Smooth muscle cell of the brain vasculature (primary cell): ENCODE data around the gene FAM43A.
A peak's percentile ranks its signal among the peaks of the same experiment; 100 is the strongest.

Source experiments
- DNase-seq: peaks from one replicate; pipeline ENCODE4 v3.0.0-alpha.2; 2012; ENCODE audit warnings: low read depth, low spot score

FAM43A gene

GRCh38 chr3:194685718-194686413 is at the start of gene FAM43A:
FAM43A (plus strand) TSS chr3:194685883; CDS start chr3:194686827, 944 bp downstream.
- peak; percentile 93 for DNase-seq

DNA sequence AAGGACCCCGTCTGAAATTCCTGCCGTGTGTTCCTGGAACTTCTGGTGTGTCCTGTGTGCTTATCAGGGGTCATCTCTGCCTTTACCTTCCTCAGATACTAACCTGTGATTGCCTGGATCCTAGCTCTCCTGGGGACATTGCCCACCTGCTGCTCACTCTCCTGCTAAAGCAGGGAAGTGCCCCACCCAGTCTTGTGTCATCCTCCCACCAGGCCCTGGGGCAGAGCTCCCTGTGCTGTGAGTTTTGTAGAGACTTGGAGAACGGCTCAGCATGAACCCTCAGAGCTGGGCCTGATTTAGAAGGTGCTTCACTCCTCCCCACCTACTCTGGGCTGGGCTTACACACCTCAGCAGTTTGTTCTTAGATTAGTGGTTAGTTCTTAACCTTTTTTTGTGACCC is 48.6 kb upstream of the FAM43A start:
- DNase-seq: no peak

- no peak for DNase-seq
Measured at GRCh38 chr3:194637541-194638400, 47.9 kb upstream of the FAM43A start.

DNA sequence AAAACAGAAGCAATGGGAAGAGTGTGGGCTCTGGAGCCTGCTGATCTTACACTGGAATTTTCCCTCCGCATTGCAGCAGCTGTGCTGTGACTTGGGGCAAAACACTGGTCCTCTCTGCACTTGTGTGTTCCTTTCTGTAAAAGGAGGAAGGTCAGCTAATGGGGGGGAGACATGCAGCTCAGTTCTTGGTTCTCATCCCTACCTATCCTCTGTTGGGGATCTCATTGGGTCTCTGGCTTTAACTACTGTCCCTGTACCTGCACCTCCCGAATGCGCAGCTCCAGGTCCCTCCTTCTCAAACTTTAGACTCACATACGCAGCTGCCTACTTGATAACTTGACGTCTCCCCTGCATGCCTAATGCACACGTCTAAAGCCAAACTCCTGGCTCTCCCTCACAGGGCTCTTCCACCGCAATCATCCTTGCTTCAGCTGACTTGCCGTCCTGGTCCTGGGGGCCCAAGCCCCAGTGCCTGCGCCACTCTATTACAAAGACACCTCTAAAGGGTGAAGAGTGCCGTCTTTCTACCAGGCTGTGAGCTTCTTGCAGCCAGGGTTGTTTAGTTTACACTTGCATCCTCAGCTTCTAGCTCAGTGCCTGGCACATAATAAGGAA is 46.6 kb upstream of the FAM43A start:
- no peak for DNase-seq

- no peak for DNase-seq
Measured at GRCh38 chr3:194640829-194641228, 44.9 kb upstream of the FAM43A start.

GRCh38 chr3:194642769-194643168 is 42.9 kb upstream of the FAM43A start:
- no peak for DNase-seq

DNA sequence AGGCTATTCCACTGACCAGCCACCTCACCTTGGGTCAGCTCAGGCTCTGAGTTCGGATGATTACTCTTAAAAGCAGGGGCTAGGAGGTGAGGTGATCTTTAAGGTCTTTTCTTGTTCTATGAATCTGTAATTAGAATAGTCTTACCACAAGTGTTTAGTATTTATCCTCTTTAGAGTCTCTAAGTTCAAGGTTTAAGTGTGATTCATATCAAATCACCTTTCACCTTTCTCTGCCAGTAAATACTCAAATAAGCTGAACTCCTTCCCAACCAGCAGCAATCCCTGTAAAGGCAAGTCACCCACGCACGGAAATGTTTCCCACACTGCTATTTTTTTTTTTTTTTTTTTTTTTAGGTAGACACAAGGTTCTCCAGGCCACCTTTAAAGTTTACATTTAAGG is 37.9 kb upstream of the FAM43A start:
- DNase-seq: no peak

DNA sequence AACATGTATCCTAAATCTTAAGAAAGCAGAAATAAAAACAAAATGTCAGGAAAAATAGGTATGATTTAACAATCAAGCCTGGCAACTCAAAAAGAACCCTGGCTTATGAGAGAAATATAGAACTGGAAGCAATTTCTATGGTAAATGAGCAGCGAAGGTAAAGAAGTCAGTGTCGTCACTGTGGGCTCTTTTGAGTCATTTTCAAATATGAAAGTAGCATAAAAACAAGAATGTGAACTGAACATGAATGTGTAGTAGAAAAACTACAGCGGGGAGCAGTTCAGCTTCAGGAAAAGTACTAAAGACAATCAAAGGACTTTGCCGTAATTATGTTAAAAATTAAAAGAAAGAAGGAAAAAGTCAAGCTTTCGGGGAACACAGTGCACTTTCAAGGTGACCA is 31.2 kb upstream of the FAM43A start:
- DNase-seq: no peak

- no peak for DNase-seq
Measured at GRCh38 chr3:194657439-194657838, 28.2 kb upstream of the FAM43A start.

DNA sequence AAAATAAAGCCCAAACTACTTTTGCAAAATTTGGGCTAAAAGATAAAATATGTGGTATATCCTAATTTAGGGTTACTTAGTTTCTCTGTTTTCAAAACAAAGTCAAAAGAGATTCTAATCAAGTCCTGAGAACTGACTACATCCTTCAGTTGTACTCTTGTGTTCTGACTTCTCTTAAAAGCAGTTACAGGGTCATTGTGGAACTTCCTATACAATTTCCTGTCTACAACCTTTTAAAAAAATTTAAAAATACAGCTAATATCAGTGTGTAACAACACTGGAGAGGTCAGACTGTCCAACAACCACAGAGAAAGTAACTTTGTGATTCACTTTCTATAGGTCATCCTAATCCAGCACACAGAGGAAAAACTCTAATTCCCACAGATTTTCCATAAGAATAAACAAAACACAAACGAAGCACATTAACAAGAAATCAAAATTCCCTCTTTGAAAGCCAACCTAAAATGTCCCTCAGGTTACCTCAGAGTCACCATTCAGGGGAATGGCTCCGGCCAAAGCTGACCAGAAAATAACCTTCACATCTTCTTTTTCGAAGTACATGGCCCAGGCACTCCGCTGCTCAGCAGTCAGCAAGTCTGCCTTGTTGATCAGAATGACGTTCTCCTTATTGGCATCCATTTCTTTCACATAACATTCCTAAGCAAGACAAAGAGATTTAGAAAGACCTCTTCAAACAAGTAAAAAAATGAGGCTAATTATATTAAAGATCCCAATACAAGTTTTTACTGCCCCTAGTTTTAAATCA is 27.0 kb upstream of the FAM43A start:
- no peak for DNase-seq

GRCh38 chr3:194659778-194660177 is 25.9 kb upstream of the FAM43A start:
- DNase-seq: no peak

DNA sequence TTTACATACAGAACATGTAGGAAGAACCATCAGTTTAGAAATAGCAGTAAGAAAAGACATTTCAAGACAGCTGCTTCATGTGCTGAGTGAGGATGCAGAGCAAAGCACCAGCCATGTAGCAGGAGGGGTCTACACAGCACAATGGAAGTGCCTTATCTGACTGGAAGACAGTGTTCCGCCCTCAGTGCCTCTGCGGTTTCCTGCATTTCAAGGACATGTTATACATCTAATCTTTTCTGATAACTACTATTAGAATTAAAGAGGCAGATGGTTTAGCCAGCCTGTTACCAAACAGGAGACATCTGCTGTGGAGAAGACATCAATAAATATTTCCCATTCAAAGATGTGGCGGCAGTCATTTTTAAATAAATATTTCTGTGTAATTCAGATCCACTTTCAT is 24.3 kb upstream of the FAM43A start:
- DNase-seq: no peak

GRCh38 chr3:194661946-194662345 is 23.7 kb upstream of the FAM43A start:
- no peak for DNase-seq

DNA sequence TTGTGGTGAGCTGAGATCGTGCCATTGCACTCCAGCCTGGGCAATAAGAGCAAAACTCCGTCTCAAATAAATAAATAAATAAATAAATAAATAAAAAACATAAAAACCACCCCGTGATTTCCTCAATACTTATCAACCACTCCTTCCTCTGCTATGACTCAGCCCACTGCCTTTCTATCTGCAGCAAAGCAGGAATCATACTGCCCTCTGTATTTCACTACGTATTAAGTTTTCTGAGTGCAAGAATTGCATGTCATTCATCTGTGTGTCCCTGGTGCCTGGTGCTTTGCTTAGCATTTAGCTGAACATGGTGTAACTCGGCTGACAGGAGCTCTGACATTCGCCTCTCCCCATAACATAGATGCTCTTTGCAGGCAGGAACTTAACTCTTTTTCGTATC is 20.8 kb upstream of the FAM43A start:
- no peak for DNase-seq

DNA sequence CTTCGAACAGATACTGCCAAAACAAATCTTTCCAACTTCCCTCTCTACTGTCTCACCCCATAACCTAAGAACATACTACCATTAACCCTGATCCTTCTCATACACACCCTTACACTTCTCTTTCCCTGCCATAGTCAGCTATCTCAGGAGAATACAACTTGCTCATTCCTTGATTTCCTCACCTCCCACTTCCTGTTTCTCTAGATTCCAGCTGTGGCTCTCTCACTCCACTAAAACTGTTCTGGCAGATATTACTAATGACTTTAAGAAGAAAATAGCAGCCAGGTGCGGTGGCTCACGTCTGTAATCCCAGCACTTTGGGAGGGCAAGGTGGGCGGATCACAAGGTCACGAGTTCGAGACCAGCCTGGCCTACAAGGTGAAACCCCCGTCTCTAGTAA is 18.3 kb upstream of the FAM43A start:
- DNase-seq: no peak

DNA sequence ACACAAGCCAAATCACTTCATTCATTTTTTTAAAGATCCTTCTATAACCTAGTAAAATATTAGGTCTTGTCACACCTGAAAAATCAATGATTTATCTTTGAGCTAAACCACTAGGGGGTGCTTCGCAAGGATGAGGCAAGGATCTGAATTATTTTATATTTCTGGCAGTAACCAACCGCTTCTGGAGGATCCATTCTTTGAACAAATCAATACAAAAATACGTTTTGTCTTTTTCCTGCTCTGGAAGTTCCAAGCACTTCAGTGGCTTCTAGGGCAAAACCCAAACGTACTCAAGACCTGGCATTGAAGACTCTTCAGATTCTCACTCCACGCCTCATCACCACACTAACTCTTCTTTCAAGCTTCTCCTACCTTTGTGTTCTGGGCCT is 14.2 kb upstream of the FAM43A start:
- no peak for DNase-seq

DNA sequence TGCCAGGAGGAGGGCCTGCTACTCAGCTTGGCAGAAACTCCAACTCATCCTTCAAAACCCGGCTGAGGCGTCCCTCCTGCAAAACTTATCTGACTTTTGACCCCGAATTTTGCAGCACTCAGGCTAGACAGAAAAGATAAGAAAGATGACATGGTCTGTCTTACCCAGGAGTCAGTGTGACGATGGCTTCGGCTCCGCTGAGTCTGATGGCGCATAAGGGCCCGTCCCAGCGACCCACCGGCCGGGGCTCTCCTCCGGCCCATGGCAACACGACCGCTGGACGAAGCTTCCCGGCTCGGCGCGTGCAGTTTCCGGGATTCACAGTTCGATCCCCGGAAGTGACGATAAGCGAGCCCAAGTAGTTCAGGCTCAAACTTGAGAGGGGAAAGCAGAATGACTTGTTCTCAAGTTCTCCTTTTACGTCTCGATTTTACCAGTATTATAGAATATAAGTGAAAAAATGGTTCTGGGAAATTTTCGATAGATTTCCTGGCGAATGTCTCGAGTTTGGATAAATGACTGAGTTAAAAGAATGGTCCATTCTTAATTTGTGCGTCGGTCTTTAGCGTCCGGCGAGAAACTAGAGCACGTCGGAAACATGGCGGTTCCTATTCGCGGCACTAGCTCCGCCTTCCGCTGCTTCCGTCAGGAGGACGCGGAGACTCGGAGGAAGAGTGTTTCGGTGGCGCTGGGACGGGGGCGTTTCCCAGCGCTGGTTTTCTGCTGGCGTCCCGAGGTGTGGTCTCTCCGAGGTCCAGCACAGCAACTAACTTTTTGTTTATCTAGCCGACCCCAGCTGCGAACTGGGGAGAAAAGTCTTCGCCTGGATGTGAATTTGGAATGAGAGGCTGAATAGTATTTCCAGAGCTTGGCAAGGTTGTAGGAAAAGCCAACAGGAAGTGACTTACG is 13.5 kb upstream of the FAM43A start, which contains the start of gene LSG1:
Gene LSG1, minus strand, starts transcription at position 292 of the 909 bp plus-strand sequence. Its CDS starts 29 bp downstream, at position 263.
- DNase-seq: peak; percentile 87

GRCh38 chr3:194672876-194673275 is 12.8 kb upstream of the FAM43A start:
- no peak for DNase-seq

DNA sequence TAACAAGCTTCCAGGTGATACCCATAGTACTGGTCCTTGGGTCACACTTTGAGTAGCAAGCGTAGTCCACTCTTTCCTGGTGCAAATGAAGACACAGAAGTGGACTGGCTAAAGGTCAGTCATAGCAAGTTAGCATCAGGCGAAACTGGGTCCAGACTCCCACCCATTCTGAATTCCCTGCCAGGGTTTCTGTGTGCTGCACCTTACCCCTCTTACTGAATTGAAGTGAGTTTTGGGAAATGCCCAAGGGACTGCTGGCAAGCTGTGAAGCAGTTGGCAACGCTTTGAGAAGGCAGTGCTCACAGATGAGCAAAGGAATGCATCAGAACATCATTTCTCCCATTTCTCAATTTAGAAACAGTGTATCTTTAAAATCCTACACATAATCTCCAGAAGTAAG is 11.9 kb upstream of the FAM43A start:
- no peak for DNase-seq

DNA sequence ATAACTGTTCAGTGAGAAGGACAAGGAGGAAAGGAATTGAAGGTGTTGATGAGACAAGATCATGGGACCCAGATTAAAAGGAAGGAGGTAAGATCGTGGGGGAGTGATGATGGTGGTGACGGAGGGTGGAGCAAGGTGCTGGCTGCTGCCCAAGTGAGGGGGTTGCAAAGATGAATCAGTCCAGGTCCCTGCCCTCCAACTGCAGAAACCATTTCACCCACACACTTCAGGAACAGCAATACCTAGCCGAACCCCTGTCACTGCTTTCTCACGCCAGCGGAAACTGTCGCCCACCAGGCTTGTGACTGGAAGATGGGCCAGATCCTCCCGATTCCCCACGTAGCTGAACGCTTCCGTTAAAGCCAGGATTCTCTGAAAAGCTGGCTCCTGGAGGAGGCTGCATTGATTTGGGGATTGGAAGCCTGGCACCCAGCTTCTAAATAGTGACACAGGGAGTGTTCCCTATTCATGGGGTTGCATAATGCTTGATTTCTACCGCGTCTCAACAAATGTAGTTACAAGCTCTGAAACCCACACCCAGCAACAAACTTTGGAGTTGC is 10.5 kb upstream of the FAM43A start:
- DNase-seq: no peak
